Testis (tissue), 3 donors: ENCODE results near the gene TERT. TPM values are rescaled to one million over a fixed set of nuclear protein-coding genes. Genes with fewer than 3 reads are reported as not detected.

Source experiments
- DNase-seq: peaks from one replicate; pipeline ENCODE4 v3.0.0-alpha.2; 2019
- H3K27ac ChIP-seq, 2 donors: fragments of 200-600 bp; sonication (generic); one replicate each; pipeline ENCODE4 v1.5.1; 2019
- H3K27me3 ChIP-seq: fragments of 200-600 bp; sonication (generic); one replicate; pipeline ENCODE4 v1.5.1; 2019
- H3K36me3 ChIP-seq: fragments of 200-600 bp; sonication (generic); one replicate; pipeline ENCODE4 v1.5.1; 2017; ENCODE audit warnings: low read depth; ENCODE audit errors: missing control alignments
- H3K4me1 ChIP-seq: fragments of 200-600 bp; sonication (generic); one replicate; pipeline ENCODE4 v1.5.1; 2019
- H3K4me3 ChIP-seq, 2 donors: fragments of 200-600 bp; sonication (generic); one replicate each; pipeline ENCODE4 v1.5.1; 2017 to 2019
- H3K9me3 ChIP-seq: fragments of 200-600 bp; sonication (generic); one replicate; pipeline ENCODE4 v1.5.1; 2017
- POLR2A ChIP-seq: fragments of 450-650 bp; IDR thresholded peaks from one replicate; pipeline ENCODE4 v1.6.1; 2017; ENCODE audit warnings: antibody characterized with exemption, mild to moderate bottlenecking, moderate library complexity
- WGBS, 2 donors: methylation state at CpG; one replicate each; pipeline ENCODE4 v1.1.5; 2018; 5-methylcytosine and 5-hydroxymethylcytosine counted together
- intact Hi-C: fragments of 100-400 bp; cut with DNase I; formaldehyde crosslinking; loops from one replicate; pipeline ENCODE4 v1.15.1; 2023; ENCODE audit warnings: low total_unique reads
- polyA plus RNA-seq: library from polyadenylated mRNA; stranded (reverse); fragments of 350-450 nt; fragmentation: Illumina TruSeq; extraction: RNeasy Lipid Tissue Mini Kit (QIAGEN cat#74804); gene quantifications from one replicate; pipeline ENCODE4 v1.2.3, GENCODE V29; 2014; ENCODE audit warnings: low read depth, low replicate concordance; ENCODE audit not compliant: insufficient read depth
- total RNA-seq, 2 donors: library from RNA; depleted of rRNA; stranded (reverse); fragments of >200 nt; gene quantifications; one replicate each; pipeline ENCODE4 v1.2.3, GENCODE V29; 2016
- TF ChIP-seq, protein P1 (sequence below), 3 experiments: fragments of 450-650 bp in 2 of 3; fragments of 200-600 bp in 1 of 3; sonication (generic) in 1 of 3; IDR thresholded peaks; one replicate each; pipeline ENCODE4 v1.5.1; 2016 to 2019; ENCODE audit warnings: antibody characterized with exemption in 3 of 3, mild to moderate bottlenecking in 2 of 3, moderate library complexity in 1 of 3

TERT gene
- total and polyA plus RNA-seq, 3 donors from 2014 or later: 2.1 to 5.5 (median 4.4) TPM

DNA sequence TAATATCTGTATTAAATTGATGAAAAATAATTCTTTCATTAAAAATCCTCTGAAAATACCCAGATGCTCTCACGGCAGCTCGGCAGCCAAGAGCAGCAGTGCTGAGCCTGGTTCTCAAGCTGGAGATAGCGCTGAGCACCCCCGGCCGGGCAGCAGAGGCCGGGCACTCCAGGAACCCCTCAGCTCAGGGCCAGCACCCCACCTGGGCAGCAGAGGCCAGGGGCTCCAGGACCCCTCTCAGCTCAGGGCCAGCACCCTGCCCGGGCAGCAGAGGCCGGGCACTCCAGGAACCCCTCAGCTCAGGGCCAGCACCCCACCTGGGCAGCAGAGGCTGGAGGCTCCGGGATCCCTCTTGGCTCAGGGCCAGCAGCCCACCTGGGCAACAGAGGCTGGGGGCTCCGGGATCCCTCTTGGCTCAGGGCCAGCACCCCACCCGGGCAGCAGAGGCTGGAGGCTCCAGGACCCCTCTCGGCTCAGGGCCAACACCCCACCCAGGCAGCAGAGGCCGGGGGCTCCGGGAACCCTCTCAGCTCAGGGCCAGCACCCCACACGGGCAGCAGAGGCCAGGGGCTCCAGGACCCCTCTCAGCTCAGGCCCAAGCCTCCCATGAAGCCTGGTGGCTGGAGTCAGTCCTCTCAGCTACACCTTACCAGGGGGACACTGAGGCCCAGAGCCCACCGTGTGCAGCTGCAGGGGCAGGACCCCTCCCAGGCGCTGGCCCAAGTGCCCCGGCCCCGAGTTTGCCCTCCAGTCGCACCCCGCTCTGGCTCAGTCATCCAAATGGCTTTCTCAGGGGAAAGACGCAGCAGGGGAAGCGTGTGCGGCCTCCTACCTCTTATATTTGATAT, 28.3 kb upstream of the TERT start:
- TF ChIP-seq, protein P1, sequence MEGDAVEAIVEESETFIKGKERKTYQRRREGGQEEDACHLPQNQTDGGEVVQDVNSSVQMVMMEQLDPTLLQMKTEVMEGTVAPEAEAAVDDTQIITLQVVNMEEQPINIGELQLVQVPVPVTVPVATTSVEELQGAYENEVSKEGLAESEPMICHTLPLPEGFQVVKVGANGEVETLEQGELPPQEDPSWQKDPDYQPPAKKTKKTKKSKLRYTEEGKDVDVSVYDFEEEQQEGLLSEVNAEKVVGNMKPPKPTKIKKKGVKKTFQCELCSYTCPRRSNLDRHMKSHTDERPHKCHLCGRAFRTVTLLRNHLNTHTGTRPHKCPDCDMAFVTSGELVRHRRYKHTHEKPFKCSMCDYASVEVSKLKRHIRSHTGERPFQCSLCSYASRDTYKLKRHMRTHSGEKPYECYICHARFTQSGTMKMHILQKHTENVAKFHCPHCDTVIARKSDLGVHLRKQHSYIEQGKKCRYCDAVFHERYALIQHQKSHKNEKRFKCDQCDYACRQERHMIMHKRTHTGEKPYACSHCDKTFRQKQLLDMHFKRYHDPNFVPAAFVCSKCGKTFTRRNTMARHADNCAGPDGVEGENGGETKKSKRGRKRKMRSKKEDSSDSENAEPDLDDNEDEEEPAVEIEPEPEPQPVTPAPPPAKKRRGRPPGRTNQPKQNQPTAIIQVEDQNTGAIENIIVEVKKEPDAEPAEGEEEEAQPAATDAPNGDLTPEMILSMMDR (IDR thresholded peaks at IDR 0.05): no peak
- TF ChIP-seq POLR2A: no peak
- Histone ChIP-seq H3K27ac (no peak overlapping the region), H3K9me3 (no peaks in the 10 kb centered on the region), H3K27me3 (no peaks in the 10 kb centered on the region), H3K4me3 (no peak overlapping the region), H3K4me1 (no peaks in the 10 kb centered on the region), H3K36me3 (no peaks in the 10 kb centered on the region)
- intact Hi-C loops: no loop called here
- WGBS, 2 donors: 90 to 92% methylated on average over 17 to 24 of the region's 24 CpGs
- DNase-seq: peak; percentile 9

DNA sequence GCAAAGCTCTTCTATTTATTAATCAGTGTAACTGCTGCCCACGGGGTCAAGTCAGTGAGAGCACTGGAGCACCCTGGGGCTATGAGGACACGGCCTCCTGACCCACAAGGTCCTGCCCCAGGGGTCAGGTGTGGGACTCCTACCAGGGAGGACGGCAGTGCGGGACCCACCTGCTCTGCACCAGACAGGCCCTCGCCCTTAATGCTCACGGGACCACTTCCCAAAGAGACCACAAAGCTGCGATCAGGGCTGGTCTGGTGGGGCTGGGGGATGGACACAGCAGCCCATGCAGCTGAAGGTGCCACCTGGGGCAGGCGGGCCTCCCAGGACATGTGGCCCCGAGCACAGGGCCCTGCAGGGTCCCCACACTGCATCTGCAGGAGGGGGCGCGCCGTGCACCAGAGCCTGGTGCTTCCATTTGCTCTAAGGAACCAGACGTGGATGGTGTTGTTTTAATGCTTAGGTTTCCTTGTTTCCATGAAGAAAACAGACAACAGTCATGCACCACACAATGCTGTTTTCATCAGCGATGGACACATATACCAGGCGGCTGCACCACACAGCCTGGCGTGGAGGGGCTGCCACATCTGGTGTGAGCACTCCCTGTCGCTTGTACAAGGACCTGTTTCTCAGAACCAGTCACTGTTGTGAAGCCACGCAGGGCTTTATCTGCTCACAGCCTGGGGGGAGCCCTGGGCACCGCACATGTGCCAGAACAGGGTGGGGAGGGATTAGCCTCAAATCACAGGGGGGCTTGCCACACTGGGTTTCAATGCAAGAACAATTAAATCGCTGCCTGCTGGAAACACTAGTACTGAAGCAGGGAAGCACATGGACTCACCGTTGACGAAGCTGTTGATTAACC, 27.4 kb upstream of the TERT start:
- Histone ChIP-seq H3K9me3 (no peaks in the 10 kb centered on the region), H3K4me3 (no peak overlapping the region), H3K36me3 (no peaks in the 10 kb centered on the region), H3K4me1 (no peaks in the 10 kb centered on the region), H3K27ac (no peak overlapping the region), H3K27me3 (no peaks in the 10 kb centered on the region)
- TF ChIP-seq, protein P1 (IDR thresholded peaks at IDR 0.05): no peak
- no peak for TF ChIP-seq POLR2A
- DNase-seq: peak; percentile 8
- intact Hi-C loops: no loop called here
- 92 to 96% methylated on average over 15 to 22 of the region's 22 CpGs for WGBS, 2 donors

DNA sequence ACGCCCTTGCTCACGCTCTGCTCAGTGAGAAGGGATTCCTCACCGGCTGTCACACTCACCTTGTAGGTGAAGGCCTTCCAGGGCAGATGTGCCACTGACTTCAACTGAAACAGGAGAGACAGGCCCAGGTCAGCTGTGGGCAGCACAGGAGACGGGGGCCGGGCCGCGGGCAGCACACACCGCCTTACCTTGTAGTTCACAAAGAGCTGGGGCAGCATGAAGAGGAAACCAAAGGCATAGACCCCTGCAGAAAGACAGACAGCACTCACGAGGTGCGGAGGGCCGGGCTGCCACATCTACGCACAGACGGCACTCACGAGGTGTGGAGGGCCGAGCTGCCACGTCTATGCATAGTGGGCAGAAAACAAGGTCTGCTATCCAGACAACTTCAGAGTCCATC, 26.7 kb upstream of the TERT start:
- intact Hi-C loops: no loop called here
- Histone ChIP-seq H3K27me3 (no peaks in the 10 kb centered on the region), H3K4me3 (no peak overlapping the region), H3K9me3 (no peaks in the 10 kb centered on the region), H3K36me3 (no peaks in the 10 kb centered on the region), H3K27ac (no peak overlapping the region), H3K4me1 (no peaks in the 10 kb centered on the region)
- WGBS, 2 donors: 92 to 93% methylated on average over 16 of the region's 16 CpGs
- no peak for TF ChIP-seq POLR2A
- TF ChIP-seq, protein P1 (IDR thresholded peaks at IDR 0.05): no peak
- DNase-seq: no peak

DNA sequence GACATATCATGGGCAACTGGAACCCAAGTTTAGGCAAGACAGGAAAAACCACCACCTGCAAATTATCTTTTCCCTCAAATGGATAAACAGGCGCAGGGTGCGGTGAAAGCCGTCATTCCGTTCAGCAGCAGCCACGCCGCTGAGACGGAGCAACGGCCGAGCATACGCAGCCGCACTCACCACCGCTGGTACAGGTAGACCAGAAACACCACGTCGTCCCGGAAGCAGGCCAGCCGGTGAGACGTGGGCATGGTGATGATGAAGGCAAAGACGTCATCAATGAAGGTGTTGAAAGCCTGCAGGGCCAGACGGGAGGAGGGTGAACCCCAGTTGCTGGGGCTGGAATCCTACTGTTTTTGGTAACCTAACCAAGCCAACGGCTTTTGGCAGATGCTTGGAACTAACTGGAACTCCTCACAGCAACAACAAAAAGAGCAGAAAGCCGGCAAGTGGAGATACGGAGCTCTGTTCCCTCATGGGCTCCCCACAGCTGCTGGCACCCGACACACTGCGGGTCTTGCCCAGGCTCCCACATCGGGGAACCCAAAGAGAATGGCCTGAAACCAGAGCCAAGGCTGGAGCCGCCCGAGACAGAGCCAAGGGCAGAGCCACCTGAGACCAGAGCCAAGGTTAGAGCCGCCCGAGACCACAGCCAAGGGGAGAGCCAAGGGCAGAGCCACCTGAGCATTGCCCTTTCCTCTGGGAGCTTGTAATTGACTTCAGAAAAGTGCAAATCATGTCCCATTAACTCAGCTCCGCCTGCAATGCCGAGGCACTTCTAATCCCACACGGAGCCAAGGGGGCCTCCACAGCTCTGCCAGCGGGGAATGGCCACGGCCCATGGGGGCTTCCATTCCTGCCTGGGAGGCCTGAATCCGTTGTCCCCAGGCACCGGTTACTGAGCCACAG, 25.8 kb upstream of the TERT start:
- no peaks in the 10 kb centered on the region for H3K36me3 ChIP-seq
- intact Hi-C loops: no loop called here

More for the DNA sequence above, 25.8 kb upstream of the TERT start:
- Histone ChIP-seq H3K27ac (no peak overlapping the region), H3K9me3 (no peaks in the 10 kb centered on the region), H3K4me3 (no peak overlapping the region), H3K27me3 (no peaks in the 10 kb centered on the region), H3K4me1 (no peaks in the 10 kb centered on the region)
- DNase-seq: no peak
- WGBS, 2 donors: 91 to 93% methylated on average over 31 to 36 of the region's 36 CpGs
- TF ChIP-seq POLR2A: no peak
- TF ChIP-seq, protein P1 (IDR thresholded peaks at IDR 0.05): no peak
